SK-N-SH treated with all-trans-retinoic acid at 6 μM for 48 hours (cell line): ENCODE data around the gene SRI.

Experiments used
- ATAC-seq: fragments of 200-7000 bp; cut with Tn5 transposase; 3 replicates; pipeline ENCODE4 v1.9.1; 2020; ENCODE audit warnings: mild to moderate bottlenecking, moderate library complexity
- ARNTL ChIP-seq: fragments of 450-650 bp; formaldehyde crosslinking; IDR thresholded peaks from 2 replicates; pipeline ENCODE4 v1.5.0; 2020; ENCODE audit warnings: low read depth, mild to moderate bottlenecking, moderate library complexity, borderline replicate concordance
- BACH2 ChIP-seq: fragments of 250-450 bp; sonication (Bioruptor Pico); IDR thresholded peaks from 2 replicates; pipeline ENCODE4 v1.9.0; 2021; ENCODE audit warnings: mild to moderate bottlenecking, borderline replicate concordance
- CSDC2 ChIP-seq: fragments of 250-450 bp; sonication (Bioruptor Pico); IDR thresholded peaks from 2 replicates; pipeline ENCODE4 v1.5.0; 2020; ENCODE audit warnings: mild to moderate bottlenecking, moderate library complexity
- ESRRG ChIP-seq: fragments of 250-450 bp; sonication (Bioruptor Pico); IDR thresholded peaks from 2 replicates; pipeline ENCODE4 v1.6.1; 2021; ENCODE audit warnings: mild to moderate bottlenecking
- GLIS3 ChIP-seq: fragments of 250-450 bp; sonication (Bioruptor Pico); IDR thresholded peaks from 2 replicates; pipeline ENCODE4 v1.5.0; 2020; ENCODE audit warnings: mild to moderate bottlenecking, moderate library complexity
- ISL1 ChIP-seq: fragments of 250-450 bp; sonication (Bioruptor Pico); IDR thresholded peaks from 2 replicates; pipeline ENCODE4 v2.1.2; 2022; ENCODE audit warnings: mild to moderate bottlenecking, moderate library complexity
- OSR1 ChIP-seq: fragments of 250-450 bp; sonication (Bioruptor Pico); IDR thresholded peaks from 2 replicates; pipeline ENCODE4 v1.8.0; 2022; ENCODE audit warnings: moderate library complexity, mild to moderate bottlenecking, inconsistent platforms
- PPARA ChIP-seq: fragments of 250-450 bp; sonication (Bioruptor Pico); IDR thresholded peaks from 2 replicates; pipeline ENCODE4 v1.5.0; 2020; ENCODE audit warnings: mild to moderate bottlenecking, borderline replicate concordance
- RARB ChIP-seq: fragments of 250-450 bp; sonication (Bioruptor Pico); IDR thresholded peaks from 2 replicates; pipeline ENCODE4 v1.8.0; 2021; ENCODE audit warnings: mild to moderate bottlenecking, moderate library complexity
- SNAI2 ChIP-seq: fragments of 250-450 bp; sonication (Bioruptor Pico); IDR thresholded peaks from 2 replicates; pipeline ENCODE4 v1.5.0; 2020; ENCODE audit warnings: mild to moderate bottlenecking, moderate library complexity
- TCF4 ChIP-seq: fragments of 250-450 bp; sonication (Bioruptor Pico); IDR thresholded peaks from 2 replicates; pipeline ENCODE4 v1.8.0; 2021; ENCODE audit warnings: mild to moderate bottlenecking, moderate library complexity, borderline replicate concordance
- TOX ChIP-seq: fragments of 250-450 bp; sonication (Bioruptor Pico); IDR thresholded peaks from 2 replicates; pipeline ENCODE4 v1.8.0; 2021; ENCODE audit warnings: mild to moderate bottlenecking, moderate library complexity, borderline replicate concordance
- ZC3H10 ChIP-seq: fragments of 250-450 bp; sonication (Bioruptor Pico); IDR thresholded peaks from 2 replicates; pipeline ENCODE4 v1.5.1; 2021; ENCODE audit warnings: mild to moderate bottlenecking, moderate library complexity
- ZFP3 ChIP-seq: fragments of 250-450 bp; sonication (Bioruptor Pico); IDR thresholded peaks from 2 replicates; pipeline ENCODE4 v1.5.0; 2020; ENCODE audit warnings: mild to moderate bottlenecking, moderate library complexity
- ZFP30 ChIP-seq: fragments of 450-650 bp; formaldehyde crosslinking; IDR thresholded peaks from 2 replicates; pipeline ENCODE4 v1.5.0; 2022; ENCODE audit warnings: mild to moderate bottlenecking, moderate library complexity
- ZNF565 ChIP-seq: fragments of 450-650 bp; formaldehyde crosslinking; conservative IDR thresholded peaks from 2 replicates; pipeline ENCODE4 v1.5.0; 2020; ENCODE audit warnings: low read depth, mild to moderate bottlenecking, moderate library complexity
- ZNF70 ChIP-seq: fragments of 450-650 bp; formaldehyde crosslinking; IDR thresholded peaks from 2 replicates; pipeline ENCODE4 v1.5.0; 2020; ENCODE audit warnings: mild to moderate bottlenecking, moderate library complexity
- TF ChIP-seq, protein P1 (sequence below): fragments of 250-450 bp; sonication (Bioruptor Pico); IDR thresholded peaks from 2 replicates; pipeline ENCODE4 v1.5.1; 2020; ENCODE audit warnings: low read depth, mild to moderate bottlenecking, moderate library complexity
- TF ChIP-seq, protein P2 (sequence below): fragments of 250-450 bp; sonication (Bioruptor Pico); IDR thresholded peaks from 2 replicates; pipeline ENCODE4 v1.5.0; 2020; ENCODE audit warnings: mild to moderate bottlenecking, moderate library complexity
- TF ChIP-seq, protein P3 (sequence below): fragments of 250-450 bp; sonication (Bioruptor Pico); IDR thresholded peaks from 2 replicates; pipeline ENCODE4 v1.5.1; 2021; ENCODE audit warnings: mild to moderate bottlenecking, moderate library complexity
- TF ChIP-seq, protein P4 (sequence below): fragments of 250-450 bp; sonication (Bioruptor Pico); IDR thresholded peaks from 2 replicates; pipeline ENCODE4 v1.8.0; 2021; ENCODE audit warnings: low read depth, mild to moderate bottlenecking, moderate library complexity, borderline replicate concordance
- TF ChIP-seq, protein P5 (sequence below): fragments of 250-450 bp; sonication (Bioruptor Pico); IDR thresholded peaks from 2 replicates; pipeline ENCODE4 v1.8.0; 2020; ENCODE audit warnings: mild to moderate bottlenecking, moderate library complexity, borderline replicate concordance

The SRI gene

DNA sequence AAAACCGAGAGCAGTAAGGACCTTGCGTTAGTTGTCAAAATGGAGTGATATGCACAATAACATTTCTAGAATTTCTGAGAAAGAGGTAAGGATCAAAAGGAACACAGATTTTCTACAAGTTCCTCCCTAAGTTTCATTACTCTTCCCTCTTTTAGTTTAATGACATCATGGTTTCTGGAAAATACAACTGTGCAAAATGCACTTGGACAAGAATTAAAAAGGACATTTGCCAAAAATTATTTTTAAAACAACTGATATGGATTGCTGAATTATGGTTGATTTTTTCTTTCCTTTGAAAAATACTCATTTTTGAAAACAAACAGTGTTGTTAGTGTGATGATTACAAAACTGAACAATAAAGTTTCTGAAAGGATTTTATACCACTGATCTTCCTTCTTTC, 52.1 kb downstream of the SRI start (continued):
- TF ChIP-seq, protein P1, sequence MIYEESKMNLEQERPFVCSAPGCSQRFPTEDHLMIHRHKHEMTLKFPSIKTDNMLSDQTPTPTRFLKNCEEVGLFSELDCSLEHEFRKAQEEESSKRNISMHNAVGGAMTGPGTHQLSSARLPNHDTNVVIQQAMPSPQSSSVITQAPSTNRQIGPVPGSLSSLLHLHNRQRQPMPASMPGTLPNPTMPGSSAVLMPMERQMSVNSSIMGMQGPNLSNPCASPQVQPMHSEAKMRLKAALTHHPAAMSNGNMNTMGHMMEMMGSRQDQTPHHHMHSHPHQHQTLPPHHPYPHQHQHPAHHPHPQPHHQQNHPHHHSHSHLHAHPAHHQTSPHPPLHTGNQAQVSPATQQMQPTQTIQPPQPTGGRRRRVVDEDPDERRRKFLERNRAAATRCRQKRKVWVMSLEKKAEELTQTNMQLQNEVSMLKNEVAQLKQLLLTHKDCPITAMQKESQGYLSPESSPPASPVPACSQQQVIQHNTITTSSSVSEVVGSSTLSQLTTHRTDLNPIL, result no peak
- TF ChIP-seq ZC3H10 (CRISPR knock-in tag), result no peak
- TF ChIP-seq ZNF565 (CRISPR knock-in tag), result no peak
- TF ChIP-seq, protein P2, sequence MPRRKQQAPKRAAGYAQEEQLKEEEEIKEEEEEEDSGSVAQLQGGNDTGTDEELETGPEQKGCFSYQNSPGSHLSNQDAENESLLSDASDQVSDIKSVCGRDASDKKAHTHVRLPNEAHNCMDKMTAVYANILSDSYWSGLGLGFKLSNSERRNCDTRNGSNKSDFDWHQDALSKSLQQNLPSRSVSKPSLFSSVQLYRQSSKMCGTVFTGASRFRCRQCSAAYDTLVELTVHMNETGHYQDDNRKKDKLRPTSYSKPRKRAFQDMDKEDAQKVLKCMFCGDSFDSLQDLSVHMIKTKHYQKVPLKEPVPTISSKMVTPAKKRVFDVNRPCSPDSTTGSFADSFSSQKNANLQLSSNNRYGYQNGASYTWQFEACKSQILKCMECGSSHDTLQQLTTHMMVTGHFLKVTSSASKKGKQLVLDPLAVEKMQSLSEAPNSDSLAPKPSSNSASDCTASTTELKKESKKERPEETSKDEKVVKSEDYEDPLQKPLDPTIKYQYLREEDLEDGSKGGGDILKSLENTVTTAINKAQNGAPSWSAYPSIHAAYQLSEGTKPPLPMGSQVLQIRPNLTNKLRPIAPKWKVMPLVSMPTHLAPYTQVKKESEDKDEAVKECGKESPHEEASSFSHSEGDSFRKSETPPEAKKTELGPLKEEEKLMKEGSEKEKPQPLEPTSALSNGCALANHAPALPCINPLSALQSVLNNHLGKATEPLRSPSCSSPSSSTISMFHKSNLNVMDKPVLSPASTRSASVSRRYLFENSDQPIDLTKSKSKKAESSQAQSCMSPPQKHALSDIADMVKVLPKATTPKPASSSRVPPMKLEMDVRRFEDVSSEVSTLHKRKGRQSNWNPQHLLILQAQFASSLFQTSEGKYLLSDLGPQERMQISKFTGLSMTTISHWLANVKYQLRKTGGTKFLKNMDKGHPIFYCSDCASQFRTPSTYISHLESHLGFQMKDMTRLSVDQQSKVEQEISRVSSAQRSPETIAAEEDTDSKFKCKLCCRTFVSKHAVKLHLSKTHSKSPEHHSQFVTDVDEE (CRISPR knock-in tag), result no peak

DNA sequence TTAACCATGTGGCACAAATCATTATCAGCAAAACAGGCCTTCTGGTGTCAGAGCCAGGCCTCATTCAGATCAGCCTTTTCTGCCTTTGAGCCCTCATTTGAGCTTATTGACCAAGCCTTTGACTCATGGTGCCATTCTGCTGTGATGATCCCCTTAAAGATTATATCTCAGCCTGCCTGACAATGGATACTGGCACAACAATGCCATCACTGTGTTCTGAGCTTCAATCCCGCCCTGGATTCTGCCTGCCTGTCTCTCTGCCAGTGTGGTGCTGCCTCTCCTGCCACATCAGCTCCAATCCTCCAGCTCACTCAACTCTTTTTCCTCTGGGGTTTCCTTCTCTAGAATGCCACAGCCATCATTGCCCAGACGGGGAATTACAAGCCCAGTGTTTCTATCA, 52.6 kb downstream of the SRI start:
- TF ChIP-seq BACH2 (CRISPR knock-in tag) (no peak), TCF4 (CRISPR knock-in tag) (no peak), ZNF565 (CRISPR knock-in tag) (no peak), GLIS3 (CRISPR knock-in tag) (no peak), ISL1 (no peak), ZNF70 (CRISPR knock-in tag) (no peak), ZC3H10 (CRISPR knock-in tag) (no peak), OSR1 (CRISPR knock-in tag) (no peak), ESRRG (CRISPR knock-in tag) (no peak), ARNTL (CRISPR knock-in tag) (no peak), ZFP3 (CRISPR knock-in tag) (no peak), CSDC2 (CRISPR knock-in tag) (no peak)
- TF ChIP-seq, protein P3, sequence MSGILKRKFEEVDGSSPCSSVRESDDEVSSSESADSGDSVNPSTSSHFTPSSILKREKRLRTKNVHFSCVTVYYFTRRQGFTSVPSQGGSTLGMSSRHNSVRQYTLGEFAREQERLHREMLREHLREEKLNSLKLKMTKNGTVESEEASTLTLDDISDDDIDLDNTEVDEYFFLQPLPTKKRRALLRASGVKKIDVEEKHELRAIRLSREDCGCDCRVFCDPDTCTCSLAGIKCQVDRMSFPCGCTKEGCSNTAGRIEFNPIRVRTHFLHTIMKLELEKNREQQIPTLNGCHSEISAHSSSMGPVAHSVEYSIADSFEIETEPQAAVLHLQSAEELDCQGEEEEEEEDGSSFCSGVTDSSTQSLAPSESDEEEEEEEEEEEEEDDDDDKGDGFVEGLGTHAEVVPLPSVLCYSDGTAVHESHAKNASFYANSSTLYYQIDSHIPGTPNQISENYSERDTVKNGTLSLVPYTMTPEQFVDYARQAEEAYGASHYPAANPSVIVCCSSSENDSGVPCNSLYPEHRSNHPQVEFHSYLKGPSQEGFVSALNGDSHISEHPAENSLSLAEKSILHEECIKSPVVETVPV (CRISPR knock-in tag), result no peak
- TF ChIP-seq, protein P1, result no peak
- TF ChIP-seq, protein P2 (CRISPR knock-in tag), result no peak
- ATAC-seq, result peak; percentile 37; the same call in 1 of the 3 replicates

DNA sequence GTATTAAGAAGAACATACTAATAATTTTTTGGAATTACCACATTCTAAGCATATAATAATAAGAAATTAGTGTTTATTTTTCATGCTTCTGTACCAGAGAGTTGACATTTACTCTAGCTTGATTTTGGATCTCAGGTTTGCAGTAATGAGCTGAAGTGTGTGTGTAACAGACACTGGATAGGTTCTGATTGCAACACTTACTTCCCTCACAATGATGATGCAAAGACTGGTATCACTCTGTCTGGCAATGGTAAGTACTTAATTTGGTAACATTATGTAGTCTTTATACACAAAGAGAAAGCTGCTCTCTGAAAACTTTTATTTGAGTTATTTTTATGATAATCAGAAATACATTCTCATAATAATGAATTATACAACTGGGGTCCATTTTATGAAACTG, 54.1 kb downstream of the SRI start:
- no peak for ATAC-seq
- TF ChIP-seq, protein P4, sequence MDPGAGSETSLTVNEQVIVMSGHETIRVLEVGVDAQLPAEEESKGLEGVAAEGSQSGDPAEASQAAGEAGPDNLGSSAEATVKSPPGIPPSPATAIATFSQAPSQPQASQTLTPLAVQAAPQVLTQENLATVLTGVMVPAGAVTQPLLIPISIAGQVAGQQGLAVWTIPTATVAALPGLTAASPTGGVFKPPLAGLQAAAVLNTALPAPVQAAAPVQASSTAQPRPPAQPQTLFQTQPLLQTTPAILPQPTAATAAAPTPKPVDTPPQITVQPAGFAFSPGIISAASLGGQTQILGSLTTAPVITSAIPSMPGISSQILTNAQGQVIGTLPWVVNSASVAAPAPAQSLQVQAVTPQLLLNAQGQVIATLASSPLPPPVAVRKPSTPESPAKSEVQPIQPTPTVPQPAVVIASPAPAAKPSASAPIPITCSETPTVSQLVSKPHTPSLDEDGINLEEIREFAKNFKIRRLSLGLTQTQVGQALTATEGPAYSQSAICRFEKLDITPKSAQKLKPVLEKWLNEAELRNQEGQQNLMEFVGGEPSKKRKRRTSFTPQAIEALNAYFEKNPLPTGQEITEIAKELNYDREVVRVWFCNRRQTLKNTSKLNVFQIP, result no peak
- TF ChIP-seq, protein P5, sequence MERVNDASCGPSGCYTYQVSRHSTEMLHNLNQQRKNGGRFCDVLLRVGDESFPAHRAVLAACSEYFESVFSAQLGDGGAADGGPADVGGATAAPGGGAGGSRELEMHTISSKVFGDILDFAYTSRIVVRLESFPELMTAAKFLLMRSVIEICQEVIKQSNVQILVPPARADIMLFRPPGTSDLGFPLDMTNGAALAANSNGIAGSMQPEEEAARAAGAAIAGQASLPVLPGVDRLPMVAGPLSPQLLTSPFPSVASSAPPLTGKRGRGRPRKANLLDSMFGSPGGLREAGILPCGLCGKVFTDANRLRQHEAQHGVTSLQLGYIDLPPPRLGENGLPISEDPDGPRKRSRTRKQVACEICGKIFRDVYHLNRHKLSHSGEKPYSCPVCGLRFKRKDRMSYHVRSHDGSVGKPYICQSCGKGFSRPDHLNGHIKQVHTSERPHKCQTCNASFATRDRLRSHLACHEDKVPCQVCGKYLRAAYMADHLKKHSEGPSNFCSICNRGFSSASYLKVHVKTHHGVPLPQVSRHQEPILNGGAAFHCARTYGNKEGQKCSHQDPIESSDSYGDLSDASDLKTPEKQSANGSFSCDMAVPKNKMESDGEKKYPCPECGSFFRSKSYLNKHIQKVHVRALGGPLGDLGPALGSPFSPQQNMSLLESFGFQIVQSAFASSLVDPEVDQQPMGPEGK, result no peak
- no peak for TF ChIP-seq SNAI2 (CRISPR knock-in tag)
- no peak for TF ChIP-seq ZC3H10 (CRISPR knock-in tag)
- no peak for TF ChIP-seq CSDC2 (CRISPR knock-in tag)
- TF ChIP-seq PPARA (CRISPR knock-in tag), result no peak
- no peak for TF ChIP-seq ZFP3 (CRISPR knock-in tag)
- no peak for TF ChIP-seq ARNTL (CRISPR knock-in tag)
- TF ChIP-seq, protein P2 (CRISPR knock-in tag), result no peak
- no peak for TF ChIP-seq RARB (CRISPR knock-in tag)
- no peak for TF ChIP-seq TOX (CRISPR knock-in tag)
- TF ChIP-seq ZNF70 (CRISPR knock-in tag), result no peak
- TF ChIP-seq ZFP30 (CRISPR knock-in tag), result no peak
